KG1 (cell line): Measurements from ENCODE around the gene CUL7.
A peak's percentile ranks its signal among the peaks of the same experiment; 100 is the strongest.
"Not testable (repeated sequence)": the region's sequence is repeated elsewhere in the genome, so short reads cannot be mapped to it uniquely, and the experiment has no call there.

Source experiments
- DNase-seq: peaks from one replicate; lab custom pipeline; 2025; lab: John Stamatoyannopoulos, UW

Gene CUL7

DNA sequence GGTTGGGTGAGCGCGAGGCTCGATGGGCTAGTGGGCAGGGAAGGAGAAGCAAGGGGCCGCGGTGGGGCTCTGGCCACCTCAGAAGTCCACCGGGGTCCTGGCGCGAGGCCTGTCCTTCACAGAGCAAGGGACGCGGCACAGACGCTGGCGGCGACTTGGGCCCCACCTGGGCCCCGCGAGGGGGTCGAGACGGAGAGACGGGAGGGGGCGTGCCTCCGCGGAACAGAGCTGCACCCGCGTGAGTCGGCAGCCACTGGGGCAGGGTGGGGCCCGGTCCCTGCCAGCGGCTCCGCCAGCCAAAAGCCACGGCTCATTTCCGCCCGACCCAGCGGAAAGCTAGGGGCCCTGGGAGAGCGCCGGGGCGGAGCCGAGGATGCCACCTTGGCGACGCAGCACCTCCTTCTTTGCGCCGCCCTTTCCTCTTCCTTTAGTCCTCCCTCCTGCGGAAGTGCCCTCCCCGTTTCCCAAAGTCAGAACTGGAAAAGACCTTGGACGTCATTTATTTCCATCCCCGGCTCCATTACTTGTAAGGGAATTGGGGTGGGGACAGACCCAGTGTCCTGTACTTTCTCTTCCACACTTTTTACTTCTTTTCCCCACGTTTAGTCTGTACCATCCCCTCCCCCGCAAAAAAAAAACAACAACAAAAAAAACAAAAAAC, at the start of gene CUL7:
CUL7 (minus strand) TSS at position 307 of the 661 bp plus-strand sequence. CDS start 1,063 bp downstream, outside the sequence.
- peak; percentile 76 for DNase-seq

DNA sequence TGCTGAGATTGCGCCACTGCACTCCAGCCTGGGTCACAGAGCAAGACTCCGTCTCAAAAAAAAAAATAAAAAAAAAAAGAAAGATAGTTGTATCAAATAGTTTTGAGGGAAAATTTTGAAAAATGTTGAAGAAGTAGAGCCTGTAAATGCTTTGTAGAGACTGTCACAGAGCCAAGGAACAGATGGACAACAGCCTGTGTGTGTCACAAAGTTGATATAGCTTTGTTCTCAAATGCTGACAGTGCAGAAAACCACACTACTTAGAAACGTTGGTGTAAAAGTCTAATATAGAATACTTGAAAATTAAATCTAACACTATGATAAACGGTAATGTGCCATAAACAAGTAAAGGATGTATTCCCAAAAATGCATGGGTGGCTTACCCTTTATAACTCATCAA, 47.8 kb upstream of the CUL7 start:
- no peak for DNase-seq

DNA sequence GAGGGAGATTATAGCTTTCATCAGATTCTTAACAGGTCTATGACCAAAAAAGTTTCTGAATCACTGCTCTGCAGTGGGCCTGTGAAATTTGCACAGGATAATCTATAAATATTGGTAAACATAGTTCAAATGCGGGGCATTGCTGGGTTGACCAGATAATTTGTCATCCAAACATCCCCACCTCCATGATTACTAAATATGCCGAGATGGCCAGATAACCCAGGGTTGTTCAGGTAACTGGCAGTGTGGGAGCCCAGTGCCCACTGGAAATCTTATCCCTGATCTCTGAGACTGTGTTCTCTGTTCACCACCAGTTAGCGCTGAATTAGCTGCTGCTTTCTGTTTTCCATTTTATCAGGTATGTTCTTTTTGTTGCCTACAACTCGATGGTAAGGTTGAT, 43.9 kb upstream of the CUL7 start:
- no peak for DNase-seq

DNA sequence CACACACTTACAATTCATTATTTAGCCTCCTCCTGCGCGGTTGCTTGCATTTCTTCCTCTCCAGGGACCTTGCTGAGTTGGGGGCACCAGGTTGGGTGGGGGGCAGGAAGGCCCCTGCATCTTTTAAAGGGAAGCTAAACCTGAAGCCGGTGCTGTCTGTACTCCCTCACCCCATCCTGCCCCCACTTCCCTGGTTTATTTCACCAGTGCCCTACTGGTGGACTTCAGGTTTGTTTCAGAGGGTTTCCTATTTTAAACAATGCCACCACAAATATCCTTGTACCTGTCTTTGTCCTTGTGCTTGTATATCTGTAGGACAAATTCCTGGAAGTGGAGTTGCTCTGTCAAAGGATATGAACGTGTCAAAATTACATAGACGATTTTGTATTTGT, 43.4 kb upstream of the CUL7 start:
- DNase-seq, result no peak

DNA sequence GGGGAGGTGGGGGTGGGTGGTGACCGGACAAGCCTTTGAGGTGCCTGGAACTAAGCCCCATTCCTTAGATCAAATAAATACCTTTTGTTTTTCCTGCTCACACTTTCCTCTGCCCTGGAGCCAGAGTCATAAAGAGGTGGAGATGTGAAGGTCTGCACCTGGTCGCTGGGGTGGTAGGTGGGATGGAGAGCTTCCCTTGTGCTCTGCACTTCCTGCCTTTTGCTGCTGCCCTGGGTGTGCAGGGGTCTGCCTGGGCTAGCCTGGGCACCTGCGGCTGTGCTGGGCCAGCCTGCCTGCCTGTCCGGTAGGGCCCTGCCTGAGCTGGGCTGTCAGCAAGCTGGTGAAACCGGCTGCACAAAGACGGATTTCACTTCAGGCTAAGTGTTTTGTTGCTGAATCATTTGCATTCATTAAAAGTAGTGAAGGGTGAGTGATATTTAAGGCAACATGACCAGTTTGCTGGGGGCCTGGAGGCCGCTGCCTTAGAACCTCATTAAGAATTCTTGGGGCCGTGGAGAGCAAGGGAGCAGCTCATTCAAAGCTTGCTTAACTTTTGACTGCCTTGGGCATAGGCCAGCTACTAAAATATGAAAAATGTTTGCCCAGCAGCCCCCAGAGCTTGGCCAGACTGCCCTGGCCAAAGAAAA, 42.9 kb upstream of the CUL7 start:
- no peak for DNase-seq

DNA sequence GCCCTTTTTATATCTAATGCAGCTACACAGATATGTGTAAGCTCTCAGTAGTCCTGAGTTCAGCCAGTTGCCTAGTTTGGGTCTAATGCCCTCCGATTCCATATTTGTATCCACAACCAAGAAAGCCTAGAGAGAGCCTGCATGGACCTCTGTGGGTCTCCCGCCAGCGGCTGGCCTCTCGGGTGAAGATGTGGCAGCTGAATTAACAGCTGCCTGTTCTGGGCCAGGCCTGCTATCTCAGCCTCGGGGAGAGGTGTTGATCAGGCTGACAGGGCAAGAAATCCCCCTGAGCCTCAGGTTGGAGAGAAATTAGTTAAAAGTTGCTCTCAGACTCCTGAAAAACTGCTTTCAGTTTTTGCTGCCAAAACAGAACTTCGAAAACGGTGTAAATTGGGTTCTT, 42.3 kb upstream of the CUL7 start:
- DNase-seq, result no peak

DNA sequence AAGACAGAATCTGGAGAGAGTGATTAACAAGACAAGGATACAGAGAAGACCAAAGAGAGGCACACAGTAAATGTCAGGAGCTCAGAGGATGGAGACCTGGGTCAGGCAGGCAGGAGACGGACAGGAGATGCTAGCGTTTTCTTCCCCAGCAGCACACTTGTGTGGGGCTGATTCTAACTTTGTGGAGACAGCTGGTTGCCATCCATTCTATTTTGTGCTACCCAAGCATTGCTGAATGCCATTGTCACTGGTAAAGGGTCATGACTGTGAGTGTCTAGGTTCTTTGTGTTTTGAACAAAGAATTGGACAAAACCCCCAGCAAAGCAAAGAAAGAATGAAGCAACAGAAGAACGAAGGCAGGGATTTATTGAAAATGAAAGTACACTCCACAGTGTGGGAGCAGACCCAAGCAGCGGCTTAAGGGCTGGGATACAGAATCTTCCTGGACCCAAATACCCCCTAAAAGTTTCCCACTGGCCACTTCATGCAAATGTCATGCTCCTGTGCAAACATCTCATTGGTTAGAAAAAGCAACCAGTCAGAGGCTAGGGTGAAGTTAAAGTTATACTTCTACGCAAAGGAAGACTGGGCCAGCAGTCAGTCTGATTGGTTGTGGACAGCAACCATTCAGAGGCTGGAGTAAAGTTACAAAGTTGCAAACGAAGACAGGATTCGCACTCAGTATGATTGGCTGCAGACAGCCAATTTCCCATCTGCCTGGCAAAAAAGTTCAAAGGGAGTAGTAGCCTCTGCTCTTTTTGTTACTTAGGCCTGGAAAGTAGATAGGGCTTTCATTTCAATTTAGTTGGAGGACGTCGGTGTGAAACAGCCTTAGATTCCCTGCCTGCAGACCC, 40.0 kb upstream of the CUL7 start:
- DNase-seq, result no peak

DNA sequence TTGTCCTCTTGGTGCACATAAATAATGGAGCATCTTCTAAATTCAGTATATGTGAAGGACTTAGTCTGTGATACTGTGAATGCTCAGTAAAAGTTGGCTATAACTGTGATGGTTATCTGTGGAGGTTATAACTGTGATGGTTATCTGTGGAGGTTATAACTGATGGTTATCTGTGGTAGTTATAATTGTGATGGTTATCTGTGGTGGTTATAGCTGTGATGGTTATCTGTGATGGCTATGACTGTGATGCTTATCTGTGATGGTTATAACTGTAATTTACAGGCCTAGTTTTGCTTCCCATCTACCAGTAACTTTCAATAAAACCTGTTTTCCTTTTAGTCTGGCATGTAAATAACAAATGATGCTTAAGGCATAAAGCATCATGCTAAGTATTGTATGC, 39.0 kb upstream of the CUL7 start:
- no peak for DNase-seq

DNA sequence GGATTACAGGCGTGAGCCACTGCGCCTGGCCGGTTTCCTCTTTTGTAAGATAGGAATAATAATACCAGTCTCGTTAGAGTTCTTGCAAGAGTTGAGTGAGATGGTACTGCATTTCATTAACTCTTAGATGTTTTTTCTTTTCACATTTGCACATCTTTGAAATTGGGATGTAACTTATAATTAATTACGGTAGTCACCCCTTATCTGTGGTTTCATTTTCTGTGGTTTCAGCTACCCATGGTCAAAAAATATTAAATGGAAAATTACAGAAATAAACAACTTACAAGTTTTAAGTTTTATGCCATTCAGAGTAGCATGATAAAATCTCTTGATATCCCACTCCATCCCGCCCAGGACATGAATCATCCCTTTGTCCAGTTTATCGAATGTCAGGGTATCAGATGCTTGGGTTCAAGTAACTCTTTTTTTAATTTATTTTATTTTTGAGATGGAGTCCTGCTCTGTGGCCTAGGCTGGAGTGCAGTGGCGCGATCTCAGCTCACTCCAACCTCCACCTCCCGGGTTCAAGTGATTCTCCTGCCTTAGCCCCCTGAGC, 37.9 kb upstream of the CUL7 start:
- DNase-seq, result no peak

DNA sequence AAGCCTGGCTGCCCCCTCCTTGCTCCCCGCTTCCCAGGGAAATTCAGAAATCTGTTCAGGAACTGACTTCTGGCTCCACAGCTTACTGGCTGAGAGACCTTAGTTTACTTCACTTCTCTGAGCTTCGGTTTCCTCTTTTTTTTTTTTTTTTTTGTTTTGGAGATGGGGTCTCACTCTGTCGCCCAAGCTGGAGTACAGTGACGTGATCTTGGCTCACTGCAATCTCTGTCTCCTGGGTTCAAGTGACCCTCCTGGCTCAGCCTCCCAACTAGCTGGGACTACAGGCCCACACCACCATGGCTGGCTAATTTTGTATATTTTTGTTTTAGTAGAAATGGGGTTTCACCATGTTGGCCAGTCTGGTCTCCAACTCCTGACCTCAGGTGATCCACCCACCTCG, 37.4 kb upstream of the CUL7 start:
- no peak for DNase-seq

DNA sequence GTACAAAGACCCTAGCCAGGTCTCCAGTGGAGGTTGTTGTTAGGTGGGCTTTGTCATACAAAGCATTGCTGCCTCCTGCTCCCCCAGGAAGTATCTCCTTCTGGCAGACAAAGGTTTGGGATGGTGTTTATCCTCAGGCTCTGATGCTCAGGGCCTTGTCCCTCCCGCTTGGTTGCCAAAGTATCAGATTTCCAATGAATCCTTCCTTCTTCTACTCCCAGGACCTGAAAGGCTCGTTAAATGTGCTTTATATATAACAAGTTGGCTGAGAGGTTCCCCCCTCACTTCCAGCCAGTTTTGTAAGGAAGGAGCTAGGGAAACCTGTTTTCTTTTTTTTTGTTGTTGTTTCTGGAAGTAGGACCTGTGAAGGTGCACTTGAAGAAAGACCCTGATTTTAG, 36.9 kb upstream of the CUL7 start:
- DNase-seq, result no peak

DNA sequence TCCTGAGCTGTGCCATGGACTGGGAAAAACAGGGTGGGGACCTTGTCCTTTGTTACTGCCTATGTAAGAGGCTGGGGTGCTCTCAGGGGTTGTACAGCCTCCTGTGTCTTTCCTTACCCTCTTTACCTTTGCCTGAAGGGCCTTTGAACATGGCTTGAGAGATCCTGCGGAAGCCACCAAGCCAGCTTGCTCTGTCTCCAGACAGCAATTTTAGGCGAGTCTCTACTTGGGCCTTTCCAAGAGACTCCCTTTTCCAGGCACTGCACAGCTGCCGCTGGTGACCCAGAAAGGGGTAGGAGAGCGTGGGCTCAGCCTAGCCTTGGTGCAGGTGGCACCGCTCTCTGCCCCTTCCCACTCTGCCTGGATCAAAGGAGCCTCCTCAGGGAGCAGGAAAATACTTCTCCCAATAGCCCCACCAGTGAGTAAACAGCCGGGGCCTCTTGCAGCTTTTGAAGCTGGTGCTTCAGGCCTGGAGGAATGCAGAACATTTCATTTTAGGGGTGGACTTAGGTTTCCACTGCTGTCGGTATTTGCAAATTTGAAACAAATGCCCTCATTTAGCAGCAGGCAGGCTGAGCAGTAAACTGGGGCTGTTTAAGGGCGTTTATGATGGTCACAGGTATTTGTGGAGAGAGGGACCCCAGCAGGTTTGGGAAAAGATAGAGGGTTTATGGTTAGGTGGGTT, 36.4 kb upstream of the CUL7 start:
- no peak for DNase-seq

DNA sequence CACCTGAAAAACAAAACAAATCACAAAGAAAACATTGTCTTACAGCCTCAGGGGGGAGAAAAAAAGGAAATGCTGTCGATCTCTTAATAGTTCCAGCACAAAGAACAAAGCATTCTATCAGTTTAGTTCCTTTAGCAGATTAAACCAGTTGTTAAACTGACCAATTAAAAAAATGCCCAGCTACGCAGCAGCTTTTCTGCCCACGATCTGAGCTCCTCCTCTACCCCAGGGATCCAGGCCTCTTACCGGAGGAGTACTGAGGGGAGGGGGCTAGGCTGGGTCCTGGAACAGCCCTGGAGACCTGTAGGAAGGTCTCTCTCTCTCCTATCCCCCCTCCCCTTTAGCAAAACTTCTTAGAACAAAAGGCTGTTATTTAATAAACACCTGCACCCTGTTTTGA, 35.8 kb upstream of the CUL7 start:
- no peak for DNase-seq

DNA sequence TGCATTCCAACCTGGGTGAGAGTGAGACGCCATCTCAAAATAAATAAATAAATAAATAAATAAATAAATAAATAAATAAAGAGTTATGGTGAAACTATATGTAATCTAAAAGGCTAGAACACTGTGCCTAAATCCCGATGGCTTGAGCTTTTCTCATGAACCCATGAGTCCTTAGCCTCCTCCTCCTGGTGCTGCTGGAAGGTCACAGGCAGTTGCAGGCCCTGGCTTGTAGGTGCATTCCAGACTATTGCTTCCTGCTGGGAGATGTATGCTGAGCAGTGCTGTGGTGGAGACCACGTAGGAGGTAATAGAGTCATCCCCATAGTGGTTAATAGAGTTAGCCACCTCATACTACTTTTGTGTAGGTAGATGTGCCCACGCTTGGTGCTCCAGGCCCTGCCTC, 35.0 kb upstream of the CUL7 start:
- no peak for DNase-seq

DNA sequence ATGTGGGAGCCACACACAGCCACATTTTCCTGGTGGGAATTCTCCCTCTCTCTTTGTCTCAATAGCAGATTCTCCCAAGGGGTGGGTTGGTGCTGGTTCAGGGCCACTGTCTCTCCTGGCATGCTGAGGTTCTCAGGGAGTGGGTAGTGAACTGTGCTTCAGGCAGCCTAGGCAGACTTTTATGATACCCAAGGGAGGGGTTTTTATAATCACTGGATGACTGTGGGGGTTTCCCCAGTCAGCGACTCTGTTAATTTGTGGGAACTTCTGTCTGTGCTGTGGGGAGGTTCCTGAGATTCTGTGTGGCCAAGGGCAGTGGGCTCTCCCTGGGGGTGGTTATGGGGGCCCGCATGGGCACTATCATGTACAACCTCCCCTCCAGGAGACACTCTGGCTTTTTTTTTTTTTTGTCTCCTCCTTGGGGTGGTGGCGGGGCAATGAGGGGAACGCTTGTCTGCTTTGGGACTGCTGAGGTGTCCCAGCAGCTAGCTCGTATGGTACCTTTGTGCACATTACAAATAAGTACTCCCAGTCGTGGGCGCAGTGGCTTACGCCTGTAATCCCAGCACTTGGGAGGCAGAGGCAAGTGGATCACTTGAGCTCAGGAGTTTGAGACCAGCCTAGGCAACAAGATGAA, 32.5 kb upstream of the CUL7 start:
- DNase-seq, result no peak

DNA sequence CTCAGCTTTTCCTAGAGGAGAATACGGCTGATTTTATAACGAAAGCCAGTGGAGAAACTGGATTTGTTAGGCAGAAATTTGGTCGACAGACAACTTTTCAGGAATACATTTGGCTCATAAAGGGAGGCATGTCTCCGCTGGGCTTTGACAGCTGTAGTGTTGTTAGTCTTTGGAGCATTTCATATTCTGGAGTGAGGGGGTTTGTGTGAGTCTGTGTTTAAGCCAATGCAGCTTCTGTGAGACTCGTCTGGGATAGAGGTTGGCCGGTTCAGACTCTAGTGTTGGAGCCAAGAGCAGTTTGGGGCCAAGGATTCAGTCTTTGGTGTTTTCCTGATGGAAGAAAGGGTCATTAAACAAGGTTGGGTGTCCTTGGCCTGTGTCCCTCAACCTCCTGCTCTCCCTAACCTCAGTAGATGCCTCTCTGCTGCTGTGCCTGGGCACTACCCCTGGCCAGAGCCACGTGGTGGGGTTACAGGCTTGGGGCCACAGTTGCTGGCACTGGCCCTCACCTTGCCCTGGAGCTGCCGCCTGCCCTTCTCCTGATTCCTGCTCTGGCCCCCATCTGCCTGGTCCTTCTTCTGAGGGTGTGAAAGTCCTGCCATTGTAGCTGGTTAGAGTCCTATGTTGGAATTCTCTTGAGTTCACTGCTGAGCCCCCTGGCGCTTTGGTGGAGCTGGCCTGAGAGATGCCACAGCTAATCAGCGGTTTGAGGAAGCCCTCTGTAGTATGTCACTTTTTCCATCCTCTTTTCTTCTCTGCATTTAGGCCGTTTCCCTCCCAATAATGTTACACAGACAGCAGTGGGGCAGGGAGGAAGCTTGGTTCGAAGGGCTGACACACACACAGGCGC, 29.4 kb upstream of the CUL7 start:
- no peak for DNase-seq

DNA sequence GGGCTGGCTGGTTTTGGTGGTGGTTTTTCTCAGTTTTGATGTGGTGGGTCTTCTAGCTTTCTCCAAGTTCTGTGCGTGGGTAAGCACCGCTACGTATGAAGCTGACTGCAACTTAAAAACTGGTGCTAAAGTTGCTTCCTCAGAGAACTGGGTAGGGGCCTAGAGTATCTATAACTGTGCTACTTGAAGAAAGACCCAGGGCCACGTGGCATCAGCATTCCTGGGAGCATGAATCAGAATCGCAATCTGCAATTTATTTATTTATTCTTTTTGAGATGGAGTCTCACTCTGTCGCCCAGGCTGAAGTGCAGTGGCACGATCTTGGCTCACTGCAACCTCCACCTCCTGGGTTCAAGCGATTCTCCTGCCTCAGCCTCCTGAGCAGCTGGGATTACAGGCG, 28.3 kb upstream of the CUL7 start:
- not testable (repeated sequence) for DNase-seq

DNA sequence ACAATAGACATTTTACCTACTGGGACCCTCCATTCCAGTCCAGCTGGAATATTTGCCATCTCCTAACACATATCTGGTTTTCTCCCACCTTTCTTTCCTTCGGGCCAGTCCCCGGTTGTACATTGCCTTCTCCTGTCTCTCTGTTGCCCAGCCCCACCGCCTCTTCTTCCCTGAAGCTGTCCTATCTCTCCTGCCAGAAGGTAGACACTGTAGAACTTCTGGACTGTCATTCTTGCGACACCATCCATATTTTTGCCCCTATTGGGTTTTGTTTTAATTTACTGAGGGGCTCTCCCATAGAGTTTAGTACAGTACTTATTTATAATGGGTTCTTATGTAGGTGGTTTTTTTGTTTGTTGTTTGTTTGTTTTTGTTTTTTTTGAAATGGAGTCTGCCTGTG, 27.4 kb upstream of the CUL7 start:
- DNase-seq, result no peak

DNA sequence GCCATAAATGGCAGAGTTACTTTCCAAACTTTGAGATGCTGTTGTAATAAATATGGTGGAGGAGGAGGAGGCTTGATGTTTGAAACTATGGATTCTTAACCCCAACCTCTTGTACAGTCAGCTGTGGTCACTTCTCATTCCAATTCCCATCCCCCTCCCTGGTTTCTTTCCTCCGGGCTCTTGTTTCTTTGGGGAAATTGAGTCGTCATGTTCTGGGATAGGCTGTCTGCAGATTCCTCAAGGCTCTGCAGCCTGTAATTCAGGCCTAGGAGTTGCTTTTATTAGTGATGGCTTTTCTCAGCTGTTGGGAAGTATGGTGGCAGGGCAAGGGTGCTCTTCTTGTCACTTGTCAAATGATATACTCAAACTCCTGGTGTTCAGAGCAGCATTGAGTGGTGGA, 25.0 kb upstream of the CUL7 start:
- DNase-seq, result no peak

DNA sequence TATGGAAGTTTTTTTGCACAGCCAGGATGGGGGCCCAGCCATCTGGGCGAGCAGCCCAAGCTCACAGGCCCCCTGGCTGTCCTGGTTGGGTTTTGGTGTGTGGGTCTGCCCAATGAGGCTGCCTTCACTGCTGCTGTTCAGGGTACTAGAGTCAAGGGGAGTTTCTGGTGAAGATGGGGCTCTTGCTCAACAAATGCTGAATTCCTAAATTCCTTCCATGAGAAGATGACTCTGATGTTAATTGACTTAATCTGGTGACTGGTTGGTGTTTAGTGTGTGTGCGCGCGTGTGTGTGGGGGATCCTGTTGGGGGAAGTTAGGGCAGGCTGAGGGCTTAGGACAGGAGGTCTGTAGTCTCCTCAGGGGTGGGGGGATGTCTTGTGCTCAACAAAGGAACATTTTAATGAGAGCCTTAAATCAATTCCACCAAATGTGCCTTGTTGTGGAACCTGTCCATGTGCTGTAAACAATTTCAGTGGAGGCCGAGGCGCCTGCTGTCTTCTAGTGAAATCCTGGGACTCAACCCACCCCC, 24.4 kb upstream of the CUL7 start:
- DNase-seq, result no peak
